K562 (cell line): ENCODE measurements around the gene PTH1R.

ENCODE experiments used
- EGR1 ChIP-seq: fragments of 450-650 bp; conservative IDR thresholded peaks from 2 replicates; pipeline ENCODE4 v1.6.1; 2017; ENCODE audit warnings: mild to moderate bottlenecking
- TARDBP ChIP-seq: fragments of 450-650 bp; IDR thresholded peaks from 2 replicates; pipeline ENCODE4 v1.6.1; 2016

GRCh38 chr3:46918202-46918601 lies 40.7 kb downstream of the PTH1R start:
- no peak for TF ChIP-seq TARDBP
- TF ChIP-seq EGR1 = no peak
